Regular cardiac myocyte (primary cell): Measurements from ENCODE around the gene FAM240A. TPM values are rescaled to one million over a fixed set of nuclear protein-coding genes. Genes with fewer than 3 reads are reported as not detected.

Experiments used
- total RNA-seq: library from RNA; depleted of rRNA; stranded (reverse); fragments of >200 nt; gene quantifications from 2 replicates; pipeline ENCODE4 v1.2.3, GENCODE V29; 2014

FAM240A gene
- total RNA-seq = not detected in 2 replicates

DNA sequence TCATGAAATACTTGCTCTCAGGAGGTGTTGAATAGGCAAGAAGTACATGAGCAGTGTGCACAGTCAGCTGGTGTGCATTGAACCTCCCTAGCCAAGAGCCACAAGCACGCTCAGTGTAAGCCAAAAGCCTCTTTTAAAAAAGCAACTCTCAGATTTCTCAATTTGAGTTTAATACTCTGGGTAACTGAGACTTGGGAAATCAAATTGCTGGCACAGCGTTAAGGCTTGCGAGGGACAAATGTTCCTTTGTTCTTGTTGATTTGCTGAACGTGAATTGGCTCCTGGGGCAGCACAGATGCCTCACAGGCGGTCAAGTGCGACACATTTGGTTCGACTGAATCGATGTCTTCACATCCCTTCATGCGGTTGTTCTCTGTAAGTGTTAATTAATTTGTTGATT lies at the start of gene FAM240A:
FAM240A (plus strand) TSS at position 202 of the 400 bp plus-strand sequence; CDS start at position 361, 159 bp downstream.

DNA sequence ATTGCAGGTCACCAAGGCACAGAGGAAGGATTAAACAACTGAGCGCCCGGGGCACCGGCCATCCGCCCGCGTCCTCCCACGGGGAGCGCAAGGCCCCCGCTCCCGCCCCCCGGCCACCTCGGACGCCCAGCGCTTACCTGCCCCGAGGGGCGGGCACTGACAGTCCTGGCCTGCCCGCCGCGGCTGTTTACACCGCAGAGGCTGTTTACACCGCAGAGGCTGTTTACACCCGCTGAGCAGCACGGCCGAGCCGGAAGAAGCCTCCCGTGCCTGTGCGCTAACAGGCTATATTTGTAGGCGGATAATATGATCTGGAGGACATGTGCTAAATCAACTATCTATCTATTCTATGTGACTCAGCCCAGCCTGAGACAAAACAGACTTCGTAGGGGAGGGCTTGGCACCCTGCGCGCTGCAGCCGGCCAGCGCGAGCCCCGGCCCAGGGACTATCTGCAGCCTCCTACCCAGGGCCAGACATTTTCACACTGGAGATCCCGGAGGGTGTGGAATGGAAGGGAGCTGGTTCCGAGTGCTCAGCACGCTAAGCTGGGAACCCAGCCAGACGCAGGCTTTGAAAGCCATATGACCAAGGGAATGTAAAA lies 46.2 kb upstream of the FAM240A start, which contains the start of gene LRRC2:
LRRC2 (minus strand) TSS at position 263 of the 602 bp plus-strand sequence. CDS start 14,711 bp downstream, outside the sequence.

Other genes starting within 250 kb of the FAM240A start
- gene CCR5, start 241.6 kb upstream of the FAM240A start, total RNA-seq = not detected in 2 replicates
- gene CCRL2, start 205.3 kb upstream of the FAM240A start, total RNA-seq = 0.19 and 0.28 TPM in 2 replicates
- gene LTF, start 147.6 kb upstream of the FAM240A start, total RNA-seq = 0.38 and 2.0 TPM in 2 replicates
- gene RTP3, start 114.5 kb upstream of the FAM240A start, total RNA-seq = not detected in 2 replicates
- 3.6 and 5.4 TPM in 2 replicates for gene LRRC2, start 46.2 kb upstream of the FAM240A start, total RNA-seq
- 1.2 and 3.7 TPM in 2 replicates for gene ALS2CL, start 81.2 kb downstream of the FAM240A start, total RNA-seq
- gene TMIE, start 88.9 kb downstream of the FAM240A start, total RNA-seq = not detected in 2 replicates
- not detected in 2 replicates for gene PRSS50, start 105.3 kb downstream of the FAM240A start, total RNA-seq